HG03064 (cell line): ENCODE results near the gene ARIH2.

Source experiments
- ATAC-seq: cut with Tn5 transposase; IDR thresholded peaks from one replicate; pipeline ENCODE4 v1.9.1; 2021; ENCODE audit warnings: low read depth; ENCODE audit not compliant: unreplicated experiment

Gene ARIH2

DNA sequence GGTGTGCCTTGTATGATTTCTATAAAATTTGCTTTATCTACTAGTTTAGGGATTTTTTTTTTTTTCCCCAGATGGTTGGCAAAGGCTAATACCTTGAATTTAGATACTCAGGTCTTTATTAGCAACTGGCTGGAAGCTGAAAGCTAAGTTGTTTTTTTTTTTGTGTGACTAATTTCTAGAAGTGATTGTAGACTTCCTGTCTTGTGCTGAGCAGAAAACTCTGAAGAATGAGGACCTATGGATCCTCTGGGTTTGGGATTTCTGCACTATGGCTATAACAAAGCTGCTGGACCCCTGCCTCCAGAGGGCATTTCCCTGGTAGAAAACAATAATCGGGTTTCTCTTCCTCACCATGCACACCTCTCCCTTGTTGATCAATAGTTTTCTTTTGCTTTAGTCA lies 10.0 kb downstream of the ARIH2 start:
- no peak for ATAC-seq

DNA sequence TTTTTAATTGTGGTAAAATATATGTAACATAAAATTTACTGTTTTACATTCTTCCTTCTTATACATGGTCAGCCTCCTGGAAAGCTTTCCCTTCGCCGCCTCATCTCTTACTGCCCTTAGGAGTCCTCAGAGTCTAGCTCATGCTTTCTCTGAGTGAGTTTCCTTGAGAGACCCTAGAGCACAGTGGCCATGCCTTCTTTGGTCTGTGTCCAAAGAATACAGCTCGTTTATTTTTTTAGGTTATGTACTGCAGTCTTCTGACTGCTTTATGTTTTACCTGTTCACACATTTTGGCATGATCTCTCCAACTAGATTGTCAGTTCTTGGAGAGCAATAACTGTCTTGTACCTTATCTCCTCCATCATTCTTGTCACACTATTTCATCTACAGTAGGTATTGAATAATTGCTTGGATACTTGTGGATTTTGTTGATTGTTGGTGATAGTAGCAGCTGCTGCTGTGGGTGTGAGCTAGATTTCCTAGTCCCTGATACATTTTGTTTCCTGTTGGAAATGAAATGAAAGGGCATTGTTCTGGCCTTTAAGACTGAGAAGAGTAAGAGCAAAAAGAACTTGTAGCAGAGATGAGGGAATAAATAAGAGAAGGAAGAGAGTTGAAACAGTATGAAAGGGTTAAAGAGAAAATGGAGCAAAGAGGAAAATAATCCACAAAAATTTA lies 10.9 kb downstream of the ARIH2 start:
- ATAC-seq: no peak

DNA sequence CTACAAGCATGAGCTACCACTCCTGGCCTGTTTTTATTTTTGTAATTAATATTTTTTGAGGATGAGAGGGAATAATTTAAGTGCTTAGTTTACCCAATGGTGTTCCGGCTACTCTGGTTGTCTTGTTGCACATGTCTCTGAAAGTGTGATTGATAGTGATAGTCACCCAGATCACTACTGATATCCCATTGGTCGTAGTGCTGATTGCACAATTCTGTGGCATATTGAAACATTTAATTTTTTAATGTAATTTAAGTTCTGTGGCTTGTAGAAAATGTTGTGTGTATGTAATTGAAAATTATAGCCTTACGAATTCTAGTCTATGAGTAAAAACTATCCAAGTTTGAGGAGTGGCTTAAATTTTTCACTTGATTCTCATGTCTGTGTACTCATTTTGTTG lies 11.9 kb downstream of the ARIH2 start:
- no peak for ATAC-seq

DNA sequence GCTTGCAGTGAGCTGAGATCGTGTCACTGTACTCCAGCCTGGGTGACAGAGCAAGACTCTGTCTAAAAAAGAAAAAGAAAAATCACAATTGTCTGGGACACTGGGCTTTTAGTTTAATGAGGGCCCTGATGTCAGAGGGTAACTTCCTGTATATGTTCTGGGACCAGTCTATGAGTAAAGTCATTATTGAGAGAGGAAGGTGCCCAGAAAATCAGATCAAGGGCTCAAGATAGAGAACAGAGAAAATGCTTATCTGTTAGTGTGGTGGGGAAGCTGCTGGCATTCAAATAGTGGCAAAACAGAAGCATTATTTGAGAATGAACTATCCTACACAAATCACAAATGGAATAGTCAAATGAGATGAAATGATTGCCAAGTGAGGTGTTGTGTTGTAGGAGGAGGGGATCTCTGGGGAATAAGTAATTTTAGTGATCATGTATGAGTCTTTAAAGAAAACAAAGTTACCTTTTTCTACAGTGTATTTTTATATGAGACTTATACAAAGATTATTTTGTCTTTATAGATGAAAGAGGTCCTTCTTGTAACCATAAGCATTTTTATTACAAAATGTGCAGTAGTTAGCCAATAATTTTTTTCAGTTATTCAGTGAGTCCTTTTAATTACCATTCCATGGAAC lies 13.4 kb downstream of the ARIH2 start:
- no peak for ATAC-seq

DNA sequence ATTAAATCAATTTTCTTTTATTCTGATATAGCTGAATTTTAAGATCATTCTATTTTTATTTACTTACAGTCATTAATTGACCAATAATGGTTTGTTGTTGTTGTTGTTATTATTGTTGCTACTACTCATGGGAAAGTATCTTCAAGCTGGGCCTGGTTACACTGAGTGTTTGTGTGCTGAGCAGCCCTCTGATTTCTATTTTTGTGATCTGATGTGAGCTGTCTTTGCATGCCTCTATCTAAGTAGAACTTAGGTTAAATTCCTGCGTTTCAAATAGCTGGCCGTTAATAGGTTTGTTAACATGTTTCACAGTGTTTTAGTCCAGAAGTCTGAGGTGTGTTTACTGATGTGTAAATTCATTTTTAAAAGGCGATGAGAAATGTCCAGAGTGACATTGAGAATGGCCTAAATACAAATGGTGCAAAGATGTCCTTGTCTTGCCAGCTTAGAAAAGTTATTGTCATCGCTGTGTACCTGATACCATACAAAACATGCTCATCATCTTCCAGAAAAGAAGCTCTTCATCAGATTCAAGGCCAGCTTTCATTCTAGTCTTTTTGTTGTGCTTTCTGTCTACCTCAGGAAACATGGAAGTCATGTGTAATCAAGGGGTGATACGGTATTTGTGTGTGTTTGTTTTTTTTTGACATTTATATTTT lies 15.8 kb downstream of the ARIH2 start:
- no peak for ATAC-seq

GRCh38 chr3:48935530-48935929 lies 16.9 kb downstream of the ARIH2 start:
- ATAC-seq: no peak

- no peak for ATAC-seq
Observed at GRCh38 chr3:48938156-48938555, 19.5 kb downstream of the ARIH2 start.

DNA sequence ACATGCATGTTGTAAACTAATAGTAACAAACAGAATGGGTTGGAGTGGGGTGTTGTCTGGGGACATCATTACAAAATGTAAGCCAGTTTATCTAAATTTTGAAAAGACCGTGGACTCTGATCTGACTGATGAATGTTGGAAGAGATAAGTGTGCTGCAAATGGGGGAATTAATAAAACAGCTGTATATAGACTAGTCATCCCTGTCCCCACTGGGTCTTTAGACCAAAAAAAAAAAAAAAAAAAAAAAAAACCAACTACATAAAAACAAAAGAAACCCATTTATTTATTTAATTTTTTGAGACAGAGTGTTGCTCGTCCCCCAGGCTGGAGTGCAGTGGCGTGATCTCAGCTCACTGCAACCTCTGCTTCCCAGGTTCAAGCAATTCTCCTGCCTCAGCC lies 20.0 kb downstream of the ARIH2 start:
- ATAC-seq: no peak

DNA sequence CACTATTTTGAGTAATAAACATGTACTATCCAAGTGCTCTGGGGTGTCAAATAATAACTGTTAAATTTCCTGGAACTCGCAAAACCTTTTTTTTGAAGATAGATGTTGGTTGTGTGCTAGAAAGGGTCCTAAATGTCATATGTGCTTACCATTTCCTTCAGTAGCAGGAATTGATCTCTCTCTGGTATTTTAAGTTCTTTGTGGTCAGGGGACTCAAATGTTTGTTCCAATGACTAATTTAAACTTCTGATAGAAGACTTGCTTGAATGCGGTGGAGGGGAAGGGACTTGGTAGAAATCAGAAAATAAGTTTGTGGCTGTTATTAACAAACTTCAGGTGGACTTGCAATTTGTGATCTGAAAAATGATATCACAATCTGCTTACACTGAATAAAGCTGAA lies 26.8 kb downstream of the ARIH2 start:
- ATAC-seq: no peak

DNA sequence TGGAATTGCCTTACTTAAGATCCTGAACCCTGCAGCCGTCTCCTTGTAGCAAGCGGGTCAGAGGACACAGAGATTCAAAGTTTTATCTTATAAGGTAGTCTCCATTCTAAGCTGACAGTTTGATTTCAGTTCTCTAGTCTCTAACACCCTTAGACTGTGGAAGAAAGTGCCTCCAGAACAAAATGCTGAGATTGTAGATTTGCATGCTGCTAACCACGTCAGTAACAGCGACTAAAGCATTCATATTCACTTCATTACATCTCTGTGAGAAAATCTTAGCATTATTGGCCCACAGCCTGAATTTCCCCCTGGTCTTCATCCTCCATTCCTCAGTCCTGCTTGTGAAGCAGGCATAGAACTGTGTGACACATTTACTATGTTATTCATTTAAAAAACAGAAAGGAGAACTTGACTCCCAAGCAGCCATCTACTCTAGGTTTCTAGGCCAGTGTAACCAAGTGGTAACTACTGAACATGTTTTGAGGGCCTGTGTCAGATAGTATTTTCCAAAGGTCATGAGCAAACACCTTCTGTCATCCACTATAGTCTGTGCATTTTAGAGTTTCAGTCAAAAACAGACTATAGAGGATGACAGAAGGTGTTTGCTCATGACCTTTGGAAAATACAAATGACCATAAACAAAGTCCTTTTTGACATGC lies 27.4 kb downstream of the ARIH2 start:
- ATAC-seq: no peak

- ATAC-seq: no peak
Observed at GRCh38 chr3:48949376-48949717, 30.7 kb downstream of the ARIH2 start.

GRCh38 chr3:48950051-48950450 lies 31.4 kb downstream of the ARIH2 start:
- no peak for ATAC-seq

DNA sequence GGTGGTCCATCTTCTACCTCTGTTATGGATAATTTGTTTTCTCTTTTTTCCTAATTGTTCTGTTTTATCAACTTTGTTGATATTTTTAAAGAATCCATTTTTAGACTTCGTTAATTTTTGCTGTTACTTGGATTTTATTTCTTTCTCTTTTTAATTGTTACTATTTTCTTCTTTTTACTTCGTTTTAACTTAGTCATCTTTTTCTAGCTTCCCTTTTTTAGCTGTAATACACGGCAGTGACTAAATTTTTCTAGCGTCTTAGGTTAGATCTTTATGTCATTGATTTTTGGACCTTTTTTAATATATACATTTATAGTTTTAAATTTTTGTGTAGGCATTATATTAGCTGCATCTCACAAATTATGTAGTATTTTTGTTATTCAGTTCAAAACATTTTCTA lies 33.1 kb downstream of the ARIH2 start:
- no peak for ATAC-seq

DNA sequence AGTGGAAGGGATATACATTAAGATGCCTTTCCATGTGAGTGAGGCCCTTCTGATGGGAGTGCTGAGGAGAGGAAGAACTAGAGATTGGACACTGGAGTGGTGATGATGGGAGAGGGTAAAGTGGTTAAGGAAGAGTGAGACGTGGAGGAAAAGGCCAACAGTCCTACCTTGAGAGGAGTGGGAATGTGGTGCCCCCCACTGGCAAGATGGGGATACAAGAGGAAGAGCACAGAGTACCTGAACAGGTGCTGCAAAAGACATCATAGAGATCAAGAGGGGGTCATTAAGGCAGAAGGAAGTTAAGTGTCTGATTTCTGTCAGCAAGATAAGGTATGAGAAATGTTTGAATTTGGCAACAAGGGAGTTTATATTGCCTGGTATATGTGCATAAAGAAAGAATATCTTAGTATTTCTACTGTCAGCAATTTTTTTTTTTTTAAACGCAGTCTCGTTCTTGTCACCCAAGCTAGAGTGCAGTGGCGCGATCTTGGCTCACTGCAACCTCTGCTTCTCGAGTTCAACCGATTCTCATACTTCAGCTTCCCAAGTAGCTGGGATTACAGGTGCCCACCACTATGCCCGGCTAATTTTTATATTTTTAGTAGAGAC lies 34.0 kb downstream of the ARIH2 start:
- no peak for ATAC-seq

DNA sequence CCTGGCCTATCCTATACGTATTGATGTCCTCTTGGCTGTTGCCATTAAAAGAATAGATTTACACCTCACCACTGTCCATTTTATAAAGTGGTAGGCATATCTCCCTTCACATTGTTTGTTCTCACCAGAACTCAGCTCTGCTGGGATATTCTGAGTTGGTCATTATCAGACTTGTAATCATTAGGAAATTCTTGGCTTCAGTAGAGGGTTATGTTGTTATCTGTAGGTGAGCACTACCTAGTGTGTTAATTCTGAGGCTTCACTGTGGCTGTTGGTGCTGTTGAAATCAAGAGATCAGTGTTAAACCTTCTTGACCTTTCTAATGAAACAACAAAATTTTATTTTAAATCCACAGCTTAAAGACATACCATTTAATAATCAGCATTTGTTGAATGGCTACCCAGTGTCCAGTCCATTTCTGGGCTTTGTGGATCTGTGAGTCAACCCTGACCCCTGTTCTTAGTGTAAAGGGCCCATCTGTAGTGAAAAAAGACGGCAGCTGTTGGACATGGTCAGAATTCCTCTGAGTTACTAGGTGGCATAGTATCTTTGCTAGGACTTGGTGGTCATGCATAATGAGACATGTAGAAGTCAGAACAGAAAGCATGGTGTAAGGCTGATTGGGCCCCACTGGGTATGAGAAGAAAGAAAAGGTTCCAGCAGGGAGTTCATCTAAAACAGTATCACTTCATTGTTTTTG lies 38.5 kb downstream of the ARIH2 start:
- no peak for ATAC-seq

DNA sequence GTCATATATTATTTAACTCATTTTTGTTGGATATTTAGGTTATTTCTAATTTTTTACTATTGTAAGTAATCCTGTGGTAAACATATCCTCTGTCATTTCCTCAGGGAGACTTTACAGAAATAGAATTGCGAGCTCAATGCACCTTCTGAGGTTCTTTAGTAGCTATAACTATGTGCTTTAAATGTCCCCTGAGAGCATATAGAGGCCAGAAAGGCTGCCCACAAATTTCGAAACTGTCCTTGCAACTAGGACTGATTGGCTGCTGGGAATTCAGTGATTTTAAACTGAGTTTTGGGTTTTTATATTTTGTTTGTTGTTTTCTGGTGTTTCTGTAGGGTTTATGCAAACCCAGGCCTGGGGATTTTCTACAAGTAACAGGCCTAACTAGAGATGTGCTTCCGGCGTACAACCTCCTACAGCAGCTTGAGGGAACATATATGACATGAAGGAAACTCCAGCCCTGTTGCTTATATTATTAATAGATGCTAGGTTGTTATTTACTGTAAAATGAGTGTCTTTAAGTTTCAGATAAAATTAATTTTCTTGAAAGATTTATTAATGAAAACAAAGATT lies 42.3 kb downstream of the ARIH2 start:
- no peak for ATAC-seq

DNA sequence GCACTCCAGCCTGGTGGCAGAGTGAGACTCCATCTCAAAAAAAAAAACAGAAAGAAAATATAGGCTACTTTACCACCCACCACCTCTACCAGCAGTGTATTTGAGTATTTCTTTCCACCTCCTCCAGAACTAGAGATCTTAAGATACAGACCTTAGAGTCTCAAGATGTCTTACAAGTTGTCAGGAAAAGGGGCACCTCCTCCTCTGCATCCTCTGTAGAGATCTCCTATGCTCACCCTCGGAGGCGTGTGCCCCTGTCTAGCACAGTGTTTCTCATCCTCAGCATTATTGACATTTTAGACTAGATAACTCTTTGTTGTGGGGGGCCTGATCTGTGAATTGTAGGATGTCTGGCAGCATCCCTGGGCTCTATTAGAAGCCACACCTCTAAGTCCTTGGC lies 43.7 kb downstream of the ARIH2 start:
- no peak for ATAC-seq

DNA sequence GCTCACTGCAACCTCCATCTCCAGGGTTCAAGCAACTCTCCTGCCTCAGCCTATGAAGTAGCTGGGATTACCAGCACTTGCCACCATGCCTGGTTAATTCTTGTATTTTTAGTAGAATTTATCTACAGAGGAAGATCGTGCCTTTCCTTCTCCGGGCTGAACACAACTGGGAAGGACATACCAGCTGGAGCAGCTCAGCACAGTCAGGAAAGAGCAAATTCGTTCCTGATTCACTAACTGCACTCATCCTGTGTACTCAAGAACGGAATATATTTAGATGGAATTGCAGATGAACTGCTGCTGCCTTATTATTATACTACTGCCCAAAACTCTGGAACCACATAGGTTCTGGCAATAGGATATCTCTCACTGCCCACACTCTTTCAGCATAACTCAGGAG lies 44.3 kb downstream of the ARIH2 start:
- ATAC-seq: no peak

- no peak for ATAC-seq
Observed at GRCh38 chr3:48963591-48963990, 44.9 kb downstream of the ARIH2 start.

GRCh38 chr3:48966367-48966766 lies 47.7 kb downstream of the ARIH2 start:
- no peak for ATAC-seq
